NCI-H748 (cell line): ENCODE measurements around the gene ALG1L2.
"Not testable (repeated sequence)": the region's sequence is repeated elsewhere in the genome, so short reads cannot be mapped to it uniquely, and the experiment has no call there.

ENCODE experiments used
- DNase-seq: peaks from one replicate; lab custom pipeline; 2025; ENCODE audit not compliant: unreplicated experiment; lab: John Stamatoyannopoulos, UW

The ALG1L2 gene, protein sequence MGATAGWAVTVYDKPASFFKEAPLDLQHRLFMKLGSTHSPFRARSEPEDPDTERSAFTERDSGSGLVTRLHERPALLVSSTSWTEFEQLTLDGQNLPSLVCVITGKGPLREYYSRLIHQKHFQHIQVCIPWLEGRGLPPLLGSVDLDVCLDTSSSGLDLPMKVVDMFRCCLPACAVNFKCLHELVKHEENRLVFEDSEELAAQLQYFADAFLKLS

DNA sequence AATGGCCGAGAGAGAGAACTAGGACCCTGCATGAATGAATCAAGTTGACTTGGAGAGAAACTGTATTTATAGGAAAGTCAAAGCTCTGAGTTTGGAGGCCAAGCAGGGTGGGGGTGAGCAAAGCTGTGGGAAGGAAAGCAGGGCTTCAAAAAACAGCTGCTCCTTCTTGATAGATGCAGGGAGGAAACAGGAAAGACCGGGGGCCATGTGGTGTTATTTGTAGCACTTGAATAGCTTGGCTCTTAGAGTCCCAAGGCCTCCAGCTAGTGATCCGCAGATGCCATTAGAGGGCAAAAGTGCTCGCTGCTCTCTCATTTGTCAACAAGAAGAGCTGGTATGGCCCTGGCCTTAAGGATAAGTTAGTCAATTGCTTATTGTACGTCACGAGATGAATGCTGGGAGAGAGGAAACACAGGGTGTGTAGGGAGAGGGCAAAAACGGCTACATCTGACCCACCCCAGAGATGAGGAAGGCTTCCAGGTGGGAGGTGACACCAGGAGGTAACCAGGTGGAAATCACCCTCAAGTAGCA lies at the start of gene ALG1L2:
Gene ALG1L2 (plus strand): TSS at position 481 of the 531 bp plus-strand sequence. CDS start 186 bp downstream, outside the sequence.
- DNase-seq = no peak

DNA sequence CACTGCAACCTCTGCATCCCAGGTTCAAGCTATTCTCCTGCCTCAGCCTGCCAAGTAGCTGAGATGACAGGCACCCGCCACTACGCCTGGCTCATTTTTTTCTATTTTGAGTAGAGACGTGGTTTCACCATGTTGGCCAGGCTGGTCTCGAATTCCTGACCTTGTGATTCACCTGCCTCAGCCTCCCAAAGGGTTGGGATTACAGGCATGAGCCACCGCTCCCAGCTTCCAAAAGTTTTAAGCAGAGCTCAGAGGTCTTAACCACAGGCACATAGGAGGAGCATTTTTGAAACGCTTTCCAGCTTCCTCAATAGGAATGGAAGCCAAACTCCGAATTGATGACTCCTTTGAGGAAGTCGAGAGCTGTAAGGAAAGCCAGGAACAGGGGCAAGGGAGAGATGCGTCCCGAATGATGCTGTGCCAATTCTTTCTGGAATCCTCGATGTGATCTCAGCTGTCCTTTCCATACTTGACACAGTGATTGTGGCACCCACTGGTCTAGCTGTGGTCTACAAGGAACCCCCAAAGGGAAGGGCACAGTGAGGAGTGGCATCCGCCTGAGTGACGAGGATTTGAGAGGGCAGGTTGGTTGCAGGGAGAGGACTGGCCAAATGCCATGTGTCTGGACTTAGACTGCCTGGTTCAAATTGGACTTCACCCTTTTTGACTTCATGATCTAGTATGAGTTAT lies 44.4 kb upstream of the ALG1L2 start:
- DNase-seq = not testable (repeated sequence)

DNA sequence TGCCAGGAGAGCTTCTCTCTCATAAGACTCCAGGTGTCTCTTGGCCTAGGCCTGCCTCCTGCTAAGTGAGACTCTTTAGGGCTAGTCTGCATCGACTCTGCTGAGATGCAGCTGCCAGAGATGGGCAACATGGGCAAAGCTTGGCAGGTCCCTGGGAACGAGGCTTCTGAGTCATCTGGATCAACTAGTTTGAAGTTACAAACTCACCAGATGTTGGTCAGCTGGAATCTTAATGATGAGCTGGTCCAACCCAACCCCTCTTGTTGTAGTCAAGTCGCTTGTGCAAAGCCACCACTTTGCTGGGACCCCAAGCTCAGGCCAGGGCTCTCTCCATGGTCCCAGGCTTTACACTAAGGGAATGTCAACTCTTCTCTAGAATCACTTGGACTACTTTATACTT lies 38.9 kb upstream of the ALG1L2 start:
- not testable (repeated sequence) for DNase-seq

DNA sequence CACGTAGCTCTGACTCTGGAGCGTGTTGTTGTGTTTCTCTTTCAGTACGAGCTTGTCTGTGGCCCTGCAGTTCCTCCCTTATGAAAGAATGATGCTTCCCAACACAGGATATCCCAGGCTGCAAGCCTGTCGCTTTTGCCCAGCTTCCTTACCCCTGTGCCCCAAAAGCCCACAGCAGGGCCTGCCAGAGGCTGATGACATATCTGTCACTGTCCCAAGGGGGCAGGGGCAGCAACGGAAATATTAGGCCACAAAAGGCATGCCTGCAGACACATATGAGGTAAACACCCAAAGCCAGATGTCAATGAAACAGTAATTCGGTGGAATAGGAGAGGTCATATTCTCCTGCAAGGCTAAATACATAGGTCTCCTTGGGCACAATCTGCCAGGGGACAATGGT lies 38.0 kb upstream of the ALG1L2 start:
- DNase-seq = not testable (repeated sequence)

DNA sequence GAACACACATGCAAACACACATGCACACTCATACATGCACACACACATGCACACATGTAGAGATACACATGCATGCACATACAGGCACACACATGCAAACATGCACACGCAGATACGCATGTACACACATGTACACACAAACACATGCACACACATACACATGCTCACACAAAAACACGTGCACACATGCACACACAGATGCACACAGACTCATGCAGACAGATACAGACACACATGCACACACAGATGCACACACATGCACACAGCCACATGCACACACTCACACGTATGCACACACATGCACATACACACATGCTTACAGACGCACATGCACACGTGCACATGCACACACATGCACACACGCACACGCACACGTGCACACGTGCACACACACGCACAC lies 37.3 kb upstream of the ALG1L2 start:
- no peak for DNase-seq

DNA sequence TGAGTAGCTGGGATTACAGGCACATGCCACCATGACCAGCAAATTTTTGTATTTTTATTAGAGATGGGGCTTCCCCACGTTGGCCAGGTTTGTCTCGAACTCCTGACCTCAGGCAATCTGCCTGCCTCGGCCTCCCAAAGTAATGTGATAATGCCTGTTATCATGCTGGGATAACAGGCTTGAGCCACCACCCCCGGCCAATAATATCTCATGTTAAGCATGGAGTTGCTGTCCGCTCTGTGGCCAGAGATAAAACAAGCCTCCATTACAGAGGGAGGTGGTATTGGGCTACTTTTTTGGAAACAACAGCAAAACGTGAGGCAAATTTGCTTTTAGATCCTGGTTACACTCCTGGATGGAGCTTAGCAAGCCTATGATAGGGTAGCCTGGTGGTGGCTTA lies 32.9 kb upstream of the ALG1L2 start:
- DNase-seq = no peak

DNA sequence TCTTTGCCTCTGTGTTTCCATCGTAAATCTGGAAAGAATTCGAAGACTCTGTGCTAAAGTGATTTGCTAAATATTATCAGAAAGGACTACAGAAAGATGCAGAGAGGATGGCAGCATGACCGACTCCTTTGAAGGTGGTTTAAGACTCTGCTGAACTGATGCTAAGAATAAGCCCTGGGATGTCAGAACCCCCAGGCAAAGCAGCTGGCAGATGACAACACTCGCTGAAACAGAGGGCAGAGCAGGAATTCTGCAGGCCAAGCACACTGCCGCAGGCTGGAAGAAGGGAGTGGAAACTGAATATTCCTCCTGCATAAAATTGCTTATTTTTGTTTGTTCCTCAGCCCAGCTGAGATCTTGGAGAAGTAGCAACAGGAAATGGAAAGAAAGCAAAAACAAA lies 29.3 kb upstream of the ALG1L2 start:
- DNase-seq = not testable (repeated sequence)

DNA sequence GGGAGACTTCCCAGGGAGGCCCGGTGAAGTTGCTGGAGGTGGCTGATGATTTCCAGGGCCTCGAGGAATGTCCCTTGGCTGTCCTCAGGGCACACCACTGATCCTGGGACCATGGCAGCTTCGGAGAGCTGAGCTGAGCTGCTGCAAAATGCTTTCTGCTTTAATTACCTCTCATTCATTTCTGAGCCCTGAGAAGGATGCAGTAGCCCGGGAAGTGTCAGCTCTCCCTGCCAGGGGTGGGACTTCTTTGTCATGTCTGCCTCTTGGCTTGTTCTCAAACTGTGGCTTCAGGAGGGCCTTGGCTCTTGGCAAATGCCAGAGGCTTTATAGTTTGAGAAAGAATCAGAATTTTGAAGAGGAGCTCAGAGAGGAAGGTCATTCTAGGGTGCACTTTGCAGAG lies 28.7 kb upstream of the ALG1L2 start:
- DNase-seq = not testable (repeated sequence)

DNA sequence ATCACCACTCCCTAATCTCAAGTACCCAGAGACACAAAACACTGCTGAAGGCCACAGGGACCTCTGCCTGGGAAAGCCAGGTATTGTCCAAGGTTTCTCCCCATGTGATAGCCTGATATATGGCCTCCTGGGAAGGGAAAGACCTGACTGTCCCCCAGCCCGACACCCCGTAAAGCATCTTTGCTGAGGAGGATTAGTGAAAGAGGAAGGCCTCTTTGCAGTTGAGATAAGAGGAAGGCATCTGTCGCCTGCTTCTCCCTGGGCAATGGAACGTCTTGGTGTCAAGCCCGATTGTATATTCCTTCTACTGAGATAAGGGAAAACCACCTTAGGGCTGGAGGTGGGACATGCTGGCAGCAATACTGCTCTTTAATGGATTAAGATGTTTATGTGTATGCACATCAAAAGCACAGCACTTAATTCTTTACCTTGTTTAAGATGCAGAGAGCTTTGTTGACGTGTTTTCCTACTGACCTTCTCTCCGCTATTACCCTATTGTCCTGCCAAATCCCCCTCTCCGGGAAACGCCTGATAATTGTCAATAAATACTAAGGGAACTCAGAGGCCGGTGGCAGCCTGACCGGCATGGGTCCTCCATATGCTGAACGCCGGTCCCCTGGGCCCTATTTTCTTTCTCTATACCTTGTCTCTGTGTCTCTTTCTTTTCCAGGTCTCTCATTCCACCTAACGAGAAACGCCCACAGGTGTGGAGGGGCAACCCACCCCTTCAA lies 23.9 kb upstream of the ALG1L2 start:
- DNase-seq = not testable (repeated sequence)

DNA sequence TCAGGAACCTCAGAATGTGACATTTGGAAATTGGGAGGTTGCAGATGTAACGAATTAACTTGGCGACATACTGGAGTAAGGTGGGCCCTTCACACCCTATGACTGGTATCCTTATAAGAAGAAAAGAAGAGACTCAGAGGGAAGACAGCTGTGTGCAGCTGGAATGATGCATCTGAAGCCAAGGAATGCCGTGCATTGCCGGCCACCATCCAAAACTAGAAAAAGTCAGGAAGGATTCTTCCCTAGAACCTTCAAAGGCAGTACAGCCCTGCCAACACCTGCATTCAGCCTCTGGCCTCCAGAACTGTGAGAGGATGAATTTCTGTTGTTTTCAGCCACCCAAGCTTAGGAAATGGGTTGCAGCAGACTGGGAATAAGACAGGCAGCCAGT lies 23.4 kb upstream of the ALG1L2 start:
- DNase-seq = not testable (repeated sequence)

DNA sequence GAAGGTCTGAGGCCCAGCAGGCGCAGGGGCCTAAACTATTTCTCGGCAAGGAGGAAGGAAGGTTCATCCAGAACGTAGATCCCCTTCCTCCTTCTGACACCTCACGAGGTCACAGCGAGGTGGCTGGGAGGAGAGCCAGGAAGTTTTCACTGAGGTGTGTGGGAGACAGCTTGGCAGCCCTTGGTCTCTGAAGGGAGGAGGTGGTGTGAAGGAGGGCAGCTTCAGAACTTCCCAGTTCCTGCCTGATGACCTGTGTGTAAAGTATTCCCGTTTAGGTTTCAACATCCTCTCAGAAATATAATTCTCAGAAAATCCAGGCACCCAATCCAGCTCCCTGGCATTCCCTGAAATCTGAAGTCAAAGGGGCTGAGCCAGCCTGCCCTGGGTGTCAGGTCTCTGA lies 22.9 kb upstream of the ALG1L2 start:
- DNase-seq = not testable (repeated sequence)

DNA sequence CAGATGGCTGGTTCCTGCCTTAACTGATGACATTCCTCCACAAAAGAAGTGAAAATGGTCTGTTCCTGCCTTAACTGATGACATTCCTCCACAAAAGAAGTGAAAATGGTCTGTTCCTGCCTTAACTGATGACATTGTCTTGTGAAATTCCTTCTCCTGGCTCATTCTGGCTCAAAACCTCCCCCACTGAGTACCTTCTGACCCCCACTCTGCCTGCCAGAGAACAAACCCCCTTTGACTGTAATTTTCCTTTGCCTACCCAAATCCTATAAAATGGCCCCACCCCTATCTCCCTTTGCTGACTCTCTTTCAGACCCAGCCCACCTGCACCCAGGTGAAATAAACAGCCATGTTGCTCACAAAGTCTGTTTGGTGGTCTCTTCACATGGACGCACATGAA lies 22.5 kb upstream of the ALG1L2 start:
- DNase-seq = not testable (repeated sequence)

DNA sequence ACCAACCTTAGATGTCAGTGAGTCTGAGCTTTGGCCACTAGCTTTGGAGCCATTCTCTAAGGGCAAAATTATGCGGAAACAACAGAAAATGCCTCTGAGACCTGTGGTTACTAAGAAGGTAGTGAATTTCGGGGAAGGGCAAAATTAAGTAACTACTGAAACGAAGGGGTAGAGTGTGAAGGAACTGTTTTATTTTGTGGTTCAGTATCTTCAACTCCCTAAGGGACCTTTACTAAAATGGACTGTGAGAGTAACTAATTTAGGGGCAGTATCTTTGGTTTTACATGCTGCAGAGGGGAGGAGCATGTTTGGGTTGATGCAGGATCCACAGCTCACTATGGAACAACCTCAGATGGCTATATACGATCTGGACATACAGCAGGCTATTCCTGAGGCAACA lies 8.0 kb upstream of the ALG1L2 start:
- DNase-seq = no peak

DNA sequence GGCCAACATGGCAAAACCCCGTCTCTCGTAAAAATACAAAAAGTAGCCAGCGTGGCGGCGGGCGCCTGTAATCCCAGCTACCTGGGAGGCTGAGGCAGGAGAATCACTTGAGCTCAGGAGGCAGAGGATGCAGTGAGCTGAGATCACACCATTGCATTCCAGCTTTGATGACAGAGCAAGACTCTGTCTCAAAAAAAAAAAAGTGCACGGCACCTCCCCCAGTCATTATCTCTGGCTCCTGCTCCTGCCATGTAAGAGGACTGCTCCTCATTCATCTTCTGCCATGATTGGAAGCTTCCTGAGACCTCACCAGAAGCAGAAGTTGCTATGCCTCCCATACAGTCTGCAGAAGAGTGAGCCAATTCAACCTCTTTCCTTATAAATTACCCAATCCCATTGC lies 4.0 kb upstream of the ALG1L2 start:
- no peak for DNase-seq

DNA sequence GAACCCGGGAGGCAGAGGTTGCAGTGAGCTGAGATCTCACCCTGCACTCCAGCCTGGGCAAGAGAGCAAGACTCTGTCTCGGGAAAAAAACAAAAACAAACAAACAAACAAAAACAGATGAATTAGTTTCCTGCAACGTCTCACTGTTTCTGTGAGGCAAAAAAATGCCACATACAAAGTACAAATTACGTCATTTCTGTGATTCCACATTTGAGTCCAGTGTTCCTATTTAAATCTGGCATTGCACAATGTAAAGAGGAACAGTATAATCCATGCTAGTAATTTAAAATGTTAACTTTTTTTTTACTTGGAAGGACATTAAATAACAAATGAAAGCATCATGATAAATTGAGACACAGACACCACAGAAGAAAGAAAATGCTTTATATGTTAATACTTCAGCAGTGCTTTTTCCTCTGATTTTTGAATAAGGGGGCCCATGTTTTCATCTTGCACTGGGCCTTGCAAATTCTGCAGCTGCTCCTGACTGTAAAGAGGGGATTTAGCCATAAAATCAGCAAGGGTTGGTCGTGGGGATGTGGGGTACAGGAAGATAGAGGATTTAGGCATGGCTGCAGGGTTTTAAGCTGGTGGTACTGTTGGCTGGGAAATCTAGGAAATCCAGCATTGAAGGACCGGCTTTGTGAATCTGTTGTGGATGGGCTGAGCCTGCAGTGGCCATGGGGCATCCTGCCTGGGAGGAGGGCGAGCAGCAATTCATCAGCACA lies 1.9 kb downstream of the ALG1L2 start:
- not testable (repeated sequence) for DNase-seq

DNA sequence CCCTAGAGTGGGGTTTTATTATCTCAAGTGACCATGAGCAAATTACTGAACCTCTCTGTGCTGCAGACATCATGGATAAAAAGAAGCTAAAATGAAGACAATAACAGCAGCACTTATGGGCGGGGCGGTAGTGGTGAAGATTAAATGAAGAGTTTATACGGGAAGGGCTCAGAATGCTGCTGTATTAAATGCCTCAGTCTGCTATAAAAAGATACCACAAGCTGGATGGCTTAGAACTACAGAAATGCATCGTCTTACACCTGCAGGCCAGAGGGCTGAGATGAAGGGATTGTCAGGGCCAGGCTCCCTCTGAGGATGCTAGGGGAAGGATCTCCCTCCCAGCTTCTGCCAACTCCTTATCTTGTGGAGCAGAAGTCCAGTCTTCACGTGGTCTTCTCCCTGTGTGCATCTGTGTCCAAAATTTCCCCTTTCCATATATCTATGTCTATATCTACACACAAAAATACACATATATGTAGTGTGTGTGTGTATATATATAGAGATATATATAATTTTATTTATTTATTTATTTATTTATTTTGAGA lies 2.9 kb downstream of the ALG1L2 start:
- no peak for DNase-seq

DNA sequence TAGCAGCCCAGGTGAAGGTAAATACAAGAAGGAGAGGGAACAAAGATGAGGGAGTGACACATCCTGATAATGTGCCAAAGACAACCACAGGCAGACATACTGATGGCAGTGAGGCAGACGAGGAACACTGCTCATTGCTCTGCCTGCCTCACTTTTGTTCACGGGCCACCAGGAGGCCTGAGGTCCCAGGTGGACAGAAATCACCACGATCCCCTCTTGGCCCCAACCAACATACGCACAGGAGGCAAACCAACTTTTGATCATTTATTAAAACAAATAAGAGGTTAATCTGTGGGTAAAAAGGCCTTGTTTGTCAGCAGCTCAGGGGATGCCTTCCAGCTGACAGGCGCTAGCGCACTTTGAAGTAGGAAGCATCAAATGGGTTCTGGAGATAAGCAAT lies 4.2 kb downstream of the ALG1L2 start:
- DNase-seq = no peak

DNA sequence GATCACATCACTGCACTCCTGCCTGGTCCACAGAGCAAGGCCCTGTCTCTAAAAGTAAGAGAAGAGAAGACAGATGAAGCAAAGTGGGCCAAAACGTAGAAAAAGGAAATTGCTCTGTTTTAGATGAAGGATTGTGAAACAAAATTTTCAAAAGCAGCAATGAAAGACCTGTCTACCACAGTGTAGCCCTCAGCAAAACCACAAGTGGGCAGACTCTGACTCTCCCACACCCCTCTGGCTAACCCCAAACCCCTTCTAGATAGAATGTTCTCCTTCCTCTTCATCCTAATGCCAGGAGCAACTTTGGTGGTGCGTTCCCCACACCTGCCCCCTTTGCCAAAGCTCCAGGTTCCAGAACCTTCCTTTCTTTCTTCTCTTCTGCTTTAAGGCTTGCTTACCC lies 5.0 kb downstream of the ALG1L2 start:
- DNase-seq = not testable (repeated sequence)

DNA sequence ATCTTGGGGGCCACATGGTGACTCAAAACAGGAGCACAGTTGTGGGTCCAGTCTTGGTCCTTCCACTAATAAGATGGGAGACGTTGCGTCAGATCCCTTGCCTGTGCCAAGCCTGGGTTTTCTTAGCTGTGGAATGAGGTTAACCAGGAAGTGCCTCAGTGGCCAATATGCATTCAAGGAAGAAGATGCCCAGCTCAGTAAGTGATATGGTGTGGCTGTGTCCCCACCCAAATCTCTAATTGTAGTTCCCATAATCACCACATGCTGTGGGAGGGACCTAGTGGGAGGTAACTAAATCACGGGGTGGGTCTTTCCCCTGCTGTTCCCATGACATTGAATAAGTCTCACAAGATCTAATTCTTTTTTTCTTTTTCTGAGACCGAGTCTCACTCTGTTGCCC lies 6.4 kb downstream of the ALG1L2 start:
- no peak for DNase-seq

DNA sequence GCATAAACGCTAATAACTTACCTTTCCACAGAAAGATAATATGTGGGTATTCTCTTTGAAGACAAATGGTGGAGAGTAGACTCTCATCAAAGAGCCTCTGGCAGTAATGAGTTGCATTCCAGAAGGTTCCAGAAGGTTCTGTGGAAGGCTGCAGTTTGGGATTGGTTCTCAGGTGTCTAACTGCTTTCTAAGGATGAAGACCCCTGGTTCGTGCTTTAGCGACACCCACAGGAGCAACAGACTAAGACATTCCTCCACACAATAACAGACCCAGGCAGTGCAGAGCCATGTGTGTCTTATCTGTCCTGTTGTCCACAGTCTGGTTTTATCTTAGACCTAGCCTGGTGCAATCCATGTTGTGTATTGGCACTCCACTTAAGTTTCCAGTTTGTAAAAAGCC lies 9.1 kb downstream of the ALG1L2 start:
- DNase-seq = not testable (repeated sequence)

DNA sequence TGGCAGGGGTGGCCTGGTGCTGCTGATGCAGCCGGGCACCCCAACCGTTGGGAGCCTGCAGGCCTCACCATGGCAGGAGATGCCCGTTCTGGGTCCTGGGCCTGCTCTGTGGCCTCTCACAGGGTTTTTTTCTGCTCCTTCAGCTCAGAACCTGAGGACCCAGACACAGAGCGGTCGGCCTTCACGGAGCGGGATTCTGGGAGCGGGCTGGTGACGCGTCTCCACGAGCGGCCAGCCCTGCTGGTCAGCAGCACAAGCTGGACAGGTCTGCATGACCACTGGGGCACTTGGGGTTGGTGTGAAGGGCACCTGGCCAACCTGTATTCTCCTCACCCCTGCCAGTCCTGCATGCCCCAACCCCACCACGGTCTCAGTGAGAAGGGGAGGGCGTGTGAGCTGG lies 10.3 kb downstream of the ALG1L2 start:
- DNase-seq = no peak
